ENCODE data around the gene ZBTB7C. TPM values are rescaled to one million over a fixed set of nuclear protein-coding genes. Genes with fewer than 3 reads are reported as not detected.

Gene ZBTB7C
- total RNA-seq, 1 donor from 2014 or later = 0.15 TPM

GRCh38 chr18:48044944-48045343 lies 364.2 kb downstream of the ZBTB7C start:
- no peak overlapping the region for H2AFZ ChIP-seq (replicated peaks)
- no peaks in the 10 kb centered on the region for H3K27me3 ChIP-seq
- no peaks in the 10 kb centered on the region for H3K9me3 ChIP-seq (ENCODE audit: low read depth)
- H3K4me3 Mint-ChIP-seq = no peak overlapping the region
- H3K4me1 ChIP-seq = no peaks in the 10 kb centered on the region
- H3K9ac ChIP-seq = no peak overlapping the region
- H3K4me2 ChIP-seq = no peak overlapping the region
- no peak for DNase-seq (ENCODE audit: low spot score)
- no peak overlapping the region for H3K27ac Mint-ChIP-seq
- no peaks in the 10 kb centered on the region for H3K36me3 Mint-ChIP-seq
- peaks cover 6% of the 10 kb centered on the region for H3K4me1 Mint-ChIP-seq
- TF ChIP-seq CTCF (IDR thresholded peaks at IDR 0.05) (no peak), EZH2phosphoT487 (IDR thresholded peaks at IDR 0.05) (no peak), EZH2 (IDR thresholded peaks at IDR 0.05) (no peak)
- no peaks in the 10 kb centered on the region for H3K79me2 ChIP-seq (ENCODE audit: low read depth)
- H3K4me3 ChIP-seq = no peak overlapping the region
- no peaks in the 10 kb centered on the region for H4K20me1 ChIP-seq (ENCODE audit: low read depth)
- no peaks in the 10 kb centered on the region for H3F3A ChIP-seq (ENCODE audit: low read depth)
- H3K36me3 ChIP-seq = no peaks in the 10 kb centered on the region
- H3K27ac ChIP-seq = no peak overlapping the region
- peaks cover 15% of the 10 kb centered on the region for H3K27me3 Mint-ChIP-seq (ENCODE audit: insufficient read depth, low read depth)
- peaks cover 2% of the 10 kb centered on the region for H3K9me3 Mint-ChIP-seq

- Histone ChIP-seq H3K9me3 (ENCODE audit: low read depth) (no peaks in the 10 kb centered on the region), H3K36me3 (no peaks in the 10 kb centered on the region), H2AFZ (replicated peaks) (no peak overlapping the region), H4K20me1 (ENCODE audit: low read depth) (no peaks in the 10 kb centered on the region), H3K4me2 (no peak overlapping the region), H3F3A (ENCODE audit: low read depth) (no peaks in the 10 kb centered on the region), H3K9ac (no peak overlapping the region), H3K27ac (no peak overlapping the region), H3K79me2 (ENCODE audit: low read depth) (no peaks in the 10 kb centered on the region), H3K4me3 (no peak overlapping the region), H3K27me3 (no peaks in the 10 kb centered on the region), H3K4me1 (no peaks in the 10 kb centered on the region)
- Mint-ChIP-seq H3K27ac (no peak overlapping the region), H3K4me1 (peaks cover 6% of the 10 kb centered on the region), H3K9me3 (peaks cover 2% of the 10 kb centered on the region), H3K36me3 (no peaks in the 10 kb centered on the region), H3K27me3 (ENCODE audit: insufficient read depth, low read depth) (peaks cover 10% of the 10 kb centered on the region), H3K4me3 (no peak overlapping the region)
- no peak for DNase-seq (ENCODE audit: low spot score)
- TF ChIP-seq EZH2 (IDR thresholded peaks at IDR 0.05) (no peak), CTCF (IDR thresholded peaks at IDR 0.05) (no peak)
These were observed 366.0 kb downstream of the ZBTB7C start for GRCh38 chr18:48043166-48043565.

GRCh38 chr18:48042431-48042830 lies 366.8 kb downstream of the ZBTB7C start:
- Mint-ChIP-seq H3K27me3 (ENCODE audit: insufficient read depth, low read depth) (peaks cover 12% of the 10 kb centered on the region), H3K4me1 (peaks cover 6% of the 10 kb centered on the region), H3K4me3 (no peak overlapping the region), H3K9me3 (peaks cover 2% of the 10 kb centered on the region), H3K36me3 (no peaks in the 10 kb centered on the region), H3K27ac (no peak overlapping the region)
- no peak overlapping the region for H3K4me3 ChIP-seq
- no peaks in the 10 kb centered on the region for H3K9me3 ChIP-seq (ENCODE audit: low read depth)
- no peak overlapping the region for H3K4me2 ChIP-seq
- no peaks in the 10 kb centered on the region for H3K4me1 ChIP-seq
- H3K27ac ChIP-seq = no peak overlapping the region
- TF ChIP-seq CTCF (IDR thresholded peaks at IDR 0.05) (no peak), EZH2phosphoT487 (IDR thresholded peaks at IDR 0.05) (no peak), EZH2 (IDR thresholded peaks at IDR 0.05) (no peak)
- DNase-seq (ENCODE audit: low spot score) = no peak
- no peaks in the 10 kb centered on the region for H3K27me3 ChIP-seq
- H3K36me3 ChIP-seq = no peaks in the 10 kb centered on the region
- H3K9ac ChIP-seq = no peak overlapping the region
- H2AFZ ChIP-seq (replicated peaks) = no peak overlapping the region
- no peaks in the 10 kb centered on the region for H3K79me2 ChIP-seq (ENCODE audit: low read depth)
- no peaks in the 10 kb centered on the region for H3F3A ChIP-seq (ENCODE audit: low read depth)
- H4K20me1 ChIP-seq (ENCODE audit: low read depth) = no peaks in the 10 kb centered on the region
